Suppressor macrophage treated with lipopolysaccharide for 1 hour (primary cell): ENCODE measurements around the gene HMGN2.
A peak's percentile ranks its signal among the peaks of the same experiment; 100 is the strongest.
"Not testable (repeated sequence)": the region's sequence is repeated elsewhere in the genome, so short reads cannot be mapped to it uniquely, and the experiment has no call there.

Experiments
- DNase-seq, 3 donors: peaks; one replicate each; pipeline ENCODE4 v3.0.0-alpha.2; 2020 to 2022

HMGN2 gene

DNA sequence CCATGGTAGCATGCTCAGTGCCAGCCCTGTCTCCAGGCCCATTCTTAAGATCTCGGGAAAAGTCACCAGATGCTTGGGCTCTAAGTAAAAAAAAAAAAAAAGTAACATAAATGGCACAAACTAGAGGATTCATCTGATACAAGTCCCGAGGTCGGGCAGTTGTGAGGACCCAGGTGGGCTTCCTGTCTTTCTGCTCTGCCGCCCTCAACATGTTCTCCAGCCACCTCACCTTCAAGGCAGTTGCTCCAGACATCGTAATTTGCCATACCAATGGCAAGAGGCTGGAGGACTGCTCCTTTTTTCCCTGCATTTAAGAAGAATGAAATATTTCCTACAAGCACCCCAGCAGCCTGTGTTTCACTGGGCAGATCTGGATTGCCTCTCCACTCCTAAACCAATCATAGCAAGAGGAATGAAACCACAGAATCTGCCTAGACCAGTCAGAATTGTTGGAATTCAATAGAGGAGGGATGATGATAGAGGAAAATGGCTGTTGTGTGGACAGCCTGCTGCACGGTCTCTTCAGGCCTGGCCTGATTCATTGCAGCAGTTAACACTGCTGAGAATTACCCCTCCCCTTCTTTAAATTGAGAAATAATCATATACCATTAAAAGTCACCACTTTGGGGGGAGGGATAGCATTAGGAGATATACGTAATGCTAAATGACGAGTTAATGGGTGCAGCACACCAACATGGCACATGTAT lies 5.4 kb downstream of the HMGN2 start:
- DNase-seq: no peak

DNA sequence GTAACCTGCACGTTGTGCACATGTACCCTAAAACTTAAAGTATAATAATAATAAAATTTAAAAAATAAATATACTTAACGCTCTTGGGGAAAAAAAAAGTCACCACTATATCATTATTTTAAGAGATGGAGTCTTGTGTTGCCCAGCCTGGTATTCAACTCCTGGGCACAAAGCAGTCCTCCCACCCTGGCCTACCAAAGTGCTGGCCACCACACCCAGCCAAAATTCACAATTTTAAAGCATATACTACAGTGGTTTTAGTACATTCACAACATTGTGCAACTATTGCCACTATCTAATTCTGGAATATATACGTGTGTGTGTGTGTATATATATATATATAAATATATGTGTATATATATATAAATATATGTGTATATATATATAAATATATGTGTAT lies 5.9 kb downstream of the HMGN2 start:
- no peak for DNase-seq

DNA sequence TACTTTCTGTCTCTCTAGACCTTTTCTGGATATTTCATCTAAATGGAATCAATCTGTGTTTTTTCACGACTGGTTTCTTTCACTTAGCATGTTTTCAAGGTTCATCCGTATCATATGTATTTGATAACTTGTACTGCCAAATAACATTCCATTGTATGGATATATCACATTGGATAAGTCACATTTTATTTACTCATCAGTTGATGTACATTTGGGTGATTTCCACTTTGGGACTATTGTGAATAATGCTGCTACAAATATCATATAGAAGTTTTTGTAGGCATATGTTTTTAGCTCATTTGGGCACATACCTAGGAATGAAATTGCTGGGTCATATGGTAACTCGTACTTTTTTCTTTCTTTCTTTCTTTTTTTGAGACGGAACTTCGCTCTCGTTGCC lies 6.7 kb downstream of the HMGN2 start:
- no peak for DNase-seq

GRCh38 chr1:26482921-26483320 lies 10.7 kb downstream of the HMGN2 start:
- DNase-seq: no peak

DNA sequence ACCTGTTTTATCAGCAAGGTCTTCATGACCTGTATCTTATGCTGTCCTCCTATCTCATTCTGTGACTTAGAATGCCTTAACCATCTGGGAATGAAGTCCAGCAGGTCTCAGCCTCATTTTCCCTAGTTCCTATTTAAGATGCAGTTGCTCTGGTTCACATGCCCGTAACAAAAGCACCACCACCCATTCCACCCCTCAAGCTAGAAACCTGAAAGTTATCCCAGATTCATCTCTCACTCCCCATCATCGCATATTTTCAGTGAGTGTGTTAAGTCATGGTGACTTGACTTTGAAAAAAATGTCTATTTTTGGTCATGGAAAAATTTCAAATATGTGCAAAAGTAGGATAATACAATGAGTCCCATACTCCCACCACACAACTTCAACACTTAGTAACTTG lies 11.7 kb downstream of the HMGN2 start:
- DNase-seq: no peak

GRCh38 chr1:26490155-26490554 lies 17.9 kb downstream of the HMGN2 start:
- no peak for DNase-seq

DNA sequence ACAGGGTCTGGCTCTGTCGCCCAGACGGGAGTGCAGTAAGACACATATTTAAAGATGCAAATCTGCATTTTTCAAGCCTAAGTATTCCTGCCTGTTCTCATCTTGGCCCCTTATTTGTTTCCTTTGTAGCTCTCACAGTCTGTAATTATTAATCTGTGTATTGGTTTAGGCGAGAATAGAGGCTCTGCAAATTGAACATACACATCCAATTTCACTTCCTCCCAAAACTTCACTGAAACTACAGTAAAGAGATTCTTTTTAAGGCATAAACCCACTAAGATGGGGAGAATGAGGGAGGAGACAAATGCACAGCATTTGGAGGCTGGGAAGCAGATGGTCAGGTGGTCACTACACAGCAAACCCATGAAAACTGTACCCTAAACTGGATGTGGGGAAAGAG lies 21.0 kb downstream of the HMGN2 start:
- DNase-seq: no peak

GRCh38 chr1:26493938-26494337 lies 21.7 kb downstream of the HMGN2 start:
- no peak for DNase-seq

GRCh38 chr1:26496861-26497260 lies 24.6 kb downstream of the HMGN2 start:
- no peak for DNase-seq

GRCh38 chr1:26498894-26499293 lies 26.7 kb downstream of the HMGN2 start:
- DNase-seq: no peak

DNA sequence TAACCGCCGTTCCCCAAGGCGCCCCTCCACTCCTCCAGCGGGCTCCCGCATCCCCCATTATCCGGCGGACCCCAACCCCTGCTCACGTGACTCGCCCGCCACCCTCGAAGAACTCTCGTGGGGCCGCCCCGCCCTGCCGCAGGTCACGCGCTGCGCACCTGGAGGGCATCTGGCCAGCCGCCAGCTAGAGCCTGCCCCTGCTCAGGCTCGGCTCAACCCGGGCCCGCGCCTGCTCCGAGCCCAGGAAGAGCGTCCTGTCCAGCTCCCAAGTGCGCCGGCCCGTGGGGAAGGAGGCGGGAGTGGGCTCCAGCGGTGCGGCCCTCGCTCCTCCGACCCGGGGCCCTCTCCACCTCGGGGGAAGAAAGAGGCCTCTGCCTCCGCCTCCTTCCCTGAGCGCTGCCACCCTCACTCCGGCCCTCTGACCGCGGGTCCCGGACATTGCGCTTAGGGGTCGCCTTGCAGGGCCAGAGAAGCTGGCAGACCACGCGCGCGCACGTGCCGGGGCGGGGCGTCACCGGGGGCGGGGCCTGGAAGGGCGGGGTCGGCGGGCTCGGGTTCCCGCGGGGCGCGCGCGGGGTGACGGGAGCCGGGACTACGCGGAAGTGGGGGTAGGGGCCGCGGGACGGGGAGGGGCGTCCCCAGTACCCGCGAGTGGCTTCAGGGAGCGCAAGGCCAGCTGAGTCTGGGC lies 28.4 kb downstream of the HMGN2 start:
- peak; percentile 82 to 96 (median 92) for DNase-seq

- DNase-seq: not testable (repeated sequence)
Measured at GRCh38 chr1:26510711-26511110, 38.5 kb downstream of the HMGN2 start.

DNA sequence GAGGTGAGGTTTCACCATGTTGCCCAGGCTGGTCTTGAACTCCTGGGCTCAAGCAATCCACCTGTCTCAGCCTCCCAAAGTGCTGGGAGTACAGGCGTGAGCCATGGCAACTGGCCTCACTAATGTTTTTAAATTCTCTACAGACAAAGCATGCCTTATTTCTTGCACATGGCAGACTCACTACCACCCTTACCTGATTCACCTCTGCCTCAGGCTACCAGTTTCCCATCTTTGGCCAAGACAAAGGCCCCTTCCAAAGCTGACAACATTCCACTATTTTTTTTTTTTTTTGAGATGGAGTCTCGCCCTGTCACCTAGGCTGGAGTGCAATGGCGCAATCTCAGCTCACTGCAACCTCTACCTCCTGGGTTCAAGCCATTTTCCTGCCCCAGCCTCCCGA lies 43.6 kb downstream of the HMGN2 start:
- DNase-seq: not testable (repeated sequence)

DNA sequence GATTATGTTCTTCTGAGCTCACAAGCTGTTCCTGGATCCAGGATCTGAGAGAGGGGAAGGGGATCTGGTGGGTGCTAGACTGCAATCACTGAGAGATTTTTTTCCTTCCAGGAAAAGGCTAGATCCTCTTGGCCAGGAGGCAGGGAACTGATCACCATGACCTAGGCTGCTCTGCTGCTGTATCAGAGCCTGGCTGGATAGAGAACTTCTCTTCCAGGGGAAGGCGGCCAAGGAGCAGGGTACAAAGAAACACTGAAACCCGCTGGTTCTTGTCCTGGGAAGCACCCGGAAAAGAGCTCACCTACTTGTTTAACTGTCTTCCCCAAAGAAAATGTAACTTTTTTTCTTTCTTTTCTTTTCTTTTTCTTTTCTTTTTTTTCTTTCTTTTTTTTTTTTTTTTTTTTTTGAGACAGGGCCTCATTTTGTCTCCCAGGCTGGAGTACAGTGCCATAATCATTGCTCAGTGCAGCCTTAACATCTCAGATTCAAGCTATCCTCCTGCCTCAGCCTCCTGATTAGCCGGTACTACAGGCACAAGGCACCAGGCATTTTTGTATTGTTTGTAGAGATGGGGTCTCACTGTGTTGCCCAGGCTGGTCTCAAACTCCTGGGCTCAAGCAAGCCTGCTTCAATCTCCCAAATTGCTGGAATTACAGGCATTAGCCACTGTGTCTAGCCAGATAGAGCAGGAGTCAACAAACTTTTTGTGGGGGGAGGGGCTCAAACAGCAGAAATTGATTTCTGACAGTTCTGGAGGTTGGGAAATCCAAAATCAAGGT lies 44.9 kb downstream of the HMGN2 start:
- no peak for DNase-seq

DNA sequence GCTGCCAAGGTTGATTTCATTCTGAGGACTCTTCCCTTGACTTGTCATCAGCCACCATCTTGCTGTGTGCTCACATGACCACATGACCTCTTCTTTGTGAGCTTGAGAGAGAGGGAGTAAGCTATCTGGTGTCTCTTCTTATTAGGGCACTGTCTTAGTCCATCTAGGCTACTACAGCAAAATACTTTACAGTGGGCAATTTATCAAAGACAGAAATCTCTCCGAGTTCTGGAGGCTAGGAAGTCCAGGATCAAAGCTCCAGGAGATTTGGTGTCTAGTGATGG lies 45.5 kb downstream of the HMGN2 start:
- no peak for DNase-seq

- no peak for DNase-seq
Measured at GRCh38 chr1:26518355-26518754, 46.1 kb downstream of the HMGN2 start.

DNA sequence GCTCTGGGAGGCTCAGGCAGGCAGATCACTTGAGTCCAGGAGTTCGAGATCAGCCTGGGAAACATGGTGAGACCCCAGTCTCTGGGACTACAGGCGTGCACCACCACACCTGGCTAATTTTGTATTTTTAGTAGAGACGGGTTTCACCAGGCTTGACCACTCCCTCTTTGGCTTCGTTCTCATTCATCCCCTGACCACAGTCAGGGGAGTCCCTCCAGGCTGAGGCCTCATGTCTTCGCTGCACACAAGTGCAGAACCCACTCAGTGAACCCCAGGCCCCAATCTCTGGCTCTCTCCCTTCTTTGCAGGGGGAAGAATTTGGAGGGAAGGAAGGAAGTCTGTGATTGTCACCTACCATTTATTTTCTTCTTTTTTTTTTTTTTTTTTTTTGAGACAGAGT lies 48.1 kb downstream of the HMGN2 start:
- no peak for DNase-seq

- no peak for DNase-seq
Measured at GRCh38 chr1:26521669-26522030, 49.4 kb downstream of the HMGN2 start.

- DNase-seq: no peak
Measured at GRCh38 chr1:26522073-26522472, 49.8 kb downstream of the HMGN2 start.

DNA sequence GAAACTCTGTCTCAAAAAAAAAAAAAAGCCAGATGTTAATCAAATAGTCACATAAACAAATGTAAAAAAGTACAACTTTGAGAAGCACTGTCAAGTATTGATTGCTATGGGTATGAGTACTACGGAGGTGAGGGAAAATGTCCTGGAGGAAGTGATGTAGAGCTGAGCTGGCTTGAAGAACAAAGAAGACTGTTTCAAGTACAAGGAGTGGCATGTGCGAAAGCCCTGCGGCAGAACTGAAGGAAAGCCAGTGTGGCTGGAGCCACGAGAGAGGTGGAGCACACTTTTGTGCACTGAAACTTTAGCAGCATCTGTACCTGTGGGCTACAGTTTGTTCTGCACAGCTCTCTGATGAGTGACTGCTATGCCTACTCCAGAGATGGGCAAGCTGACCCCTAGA lies 51.9 kb downstream of the HMGN2 start:
- no peak for DNase-seq
